Glomerular visceral epithelial cell (primary cell): ENCODE results near the gene MFRP.

Source experiments
- DNase-seq: peaks from one replicate; pipeline ENCODE4 v3.0.0-alpha.2; 2016; ENCODE audit errors: extremely low spot score

MFRP gene

DNA sequence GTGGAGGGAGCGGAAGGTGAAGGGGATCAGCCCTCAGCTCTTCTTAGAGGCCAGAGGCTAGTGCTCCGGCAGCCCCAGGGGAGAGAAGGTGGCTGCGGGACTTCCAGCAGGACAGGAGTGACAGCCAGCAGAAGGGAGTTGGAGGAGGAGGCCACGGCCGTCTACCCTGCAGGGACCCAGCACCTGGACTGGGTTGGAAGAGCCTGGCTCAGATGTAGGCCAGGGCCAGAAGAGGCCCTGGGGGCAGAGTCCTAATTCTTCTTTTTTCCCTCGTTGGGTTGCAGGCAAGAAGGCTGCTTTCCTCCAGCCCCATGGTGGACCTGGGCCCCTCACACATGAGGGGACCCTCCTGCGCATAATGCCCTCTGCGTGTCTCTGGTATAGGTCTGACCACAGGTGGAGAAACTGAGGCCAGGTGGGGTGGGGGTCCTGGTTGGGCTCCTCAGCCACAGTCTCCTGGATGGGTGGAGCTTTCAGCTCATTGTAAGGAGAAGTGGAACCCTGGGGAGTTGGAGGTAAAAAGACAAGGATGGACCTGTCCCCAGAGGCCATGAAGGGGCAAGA is 27.3 kb downstream of the MFRP start:
- DNase-seq, result no peak

DNA sequence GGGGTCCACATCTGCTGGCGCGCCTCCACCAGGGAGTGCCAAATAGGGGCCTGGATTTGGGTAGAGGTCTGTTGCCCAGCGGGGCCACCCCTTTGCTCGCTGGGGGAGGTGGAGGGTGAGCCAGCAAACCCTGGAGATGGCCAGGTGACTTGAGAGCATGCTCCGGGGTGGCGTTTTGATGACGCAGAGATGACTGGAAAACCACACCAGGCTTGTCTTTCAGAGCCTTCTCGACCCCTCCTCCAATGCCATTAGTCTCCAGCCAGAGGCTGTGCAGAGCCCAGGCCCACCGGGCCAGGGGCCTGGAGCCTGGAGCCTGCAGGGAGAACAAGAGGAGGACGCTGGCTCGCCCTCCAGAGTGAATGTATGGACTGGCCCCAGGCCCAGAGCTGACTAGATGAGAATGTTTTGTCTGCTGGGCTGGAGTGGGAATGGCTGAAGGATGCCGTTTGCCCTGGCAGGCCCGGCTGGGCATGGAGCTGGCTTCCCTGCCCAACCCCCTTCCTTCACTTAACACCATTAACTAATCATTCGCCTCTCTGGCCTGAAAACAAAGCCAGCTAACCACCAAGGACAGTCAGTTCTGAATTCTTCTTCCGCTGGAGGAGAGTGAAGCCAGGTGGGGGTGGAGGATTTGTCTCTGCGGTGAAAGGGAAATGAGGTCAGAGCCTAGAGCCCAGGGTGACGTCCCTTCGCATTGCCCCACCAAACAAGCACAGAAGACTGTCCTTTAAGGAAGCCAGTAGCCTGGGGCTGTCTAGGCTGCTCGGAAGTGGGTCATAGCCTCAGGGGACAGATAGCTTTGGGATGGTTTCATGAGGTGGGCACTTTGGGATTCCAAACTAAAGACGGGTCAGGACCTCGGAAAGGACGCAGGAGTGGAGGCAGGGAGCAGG is 28.0 kb downstream of the MFRP start:
- peak; percentile 89 for DNase-seq

DNA sequence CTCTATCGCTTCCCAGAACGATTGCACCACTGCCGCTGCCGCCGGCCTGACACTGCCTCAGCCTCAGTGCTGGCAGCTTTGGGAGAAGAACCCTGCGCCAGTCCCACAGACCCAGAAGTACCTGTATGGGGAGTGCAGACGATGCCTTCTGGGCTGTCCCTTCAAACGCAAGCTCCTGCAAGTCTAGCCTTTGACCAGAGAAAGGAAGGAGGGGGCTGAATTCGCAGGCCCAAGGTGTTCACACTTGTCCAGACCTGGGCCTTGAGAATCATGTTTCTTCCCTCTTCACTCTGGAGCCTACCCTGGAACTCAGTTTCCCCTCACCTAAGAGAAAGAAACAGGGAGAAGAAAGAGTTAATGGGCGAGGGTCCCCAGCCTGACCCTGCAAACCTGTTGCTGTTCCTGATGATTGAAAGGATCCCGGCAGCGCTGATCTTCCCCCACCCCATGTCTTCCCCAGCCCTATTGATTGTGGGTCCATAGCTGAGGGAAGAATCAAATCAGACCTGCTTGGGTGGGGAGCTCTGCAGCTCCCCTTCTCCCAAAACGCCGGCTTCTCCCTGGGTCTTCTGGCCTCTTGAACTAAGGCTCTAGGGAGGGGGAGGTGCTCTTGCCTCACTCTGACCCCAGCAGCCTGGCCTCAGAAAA is 28.8 kb downstream of the MFRP start:
- DNase-seq, result no peak

DNA sequence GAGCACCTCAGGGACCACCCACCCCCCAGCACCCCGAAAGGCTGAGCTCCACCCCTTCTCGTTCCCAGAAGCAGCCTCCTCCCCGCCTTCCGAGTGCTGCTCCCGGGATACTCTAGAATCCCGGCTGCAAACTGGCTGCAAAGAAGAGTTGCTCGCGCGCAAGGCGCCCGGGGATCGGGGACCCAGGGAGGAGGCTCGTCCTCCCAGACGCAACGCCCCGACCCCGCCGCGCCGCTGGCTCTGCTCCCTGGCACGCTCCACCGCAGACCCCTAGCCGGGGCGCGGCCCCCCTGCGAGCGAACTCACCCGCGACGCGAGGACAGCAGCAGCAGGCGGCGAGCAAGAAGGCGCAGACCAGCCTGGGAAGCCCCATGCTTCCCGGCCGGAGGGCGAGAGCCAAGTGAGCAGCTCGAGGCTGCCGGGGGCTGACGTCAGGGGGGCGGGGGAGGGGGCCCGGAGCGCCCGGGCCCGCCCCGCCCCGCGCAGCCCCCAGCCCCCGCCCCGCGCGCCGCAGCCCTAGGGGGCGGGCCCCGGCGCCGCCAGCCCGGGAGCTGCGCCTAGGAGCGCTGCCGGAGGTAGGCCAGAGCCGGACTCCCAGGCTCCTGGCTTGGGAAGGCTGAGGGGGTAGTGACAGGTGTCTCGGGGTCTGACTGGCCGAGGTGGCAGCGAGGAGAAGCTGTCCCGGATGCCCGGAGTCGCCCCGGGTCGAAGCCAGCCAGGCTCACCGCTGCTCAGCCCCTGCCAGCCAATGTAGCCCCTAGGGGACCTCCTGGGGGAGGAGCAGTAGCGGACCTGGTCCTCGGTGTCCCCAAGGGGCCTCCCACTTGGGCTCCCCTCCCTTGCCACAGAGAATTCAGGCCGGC is 29.5 kb downstream of the MFRP start, which contains the start of gene MCAM:
Gene MCAM (minus strand): TSS at position 402 of the 863 bp plus-strand sequence. CDS start 29 bp downstream, at position 373.
- peak; percentile 76 for DNase-seq

DNA sequence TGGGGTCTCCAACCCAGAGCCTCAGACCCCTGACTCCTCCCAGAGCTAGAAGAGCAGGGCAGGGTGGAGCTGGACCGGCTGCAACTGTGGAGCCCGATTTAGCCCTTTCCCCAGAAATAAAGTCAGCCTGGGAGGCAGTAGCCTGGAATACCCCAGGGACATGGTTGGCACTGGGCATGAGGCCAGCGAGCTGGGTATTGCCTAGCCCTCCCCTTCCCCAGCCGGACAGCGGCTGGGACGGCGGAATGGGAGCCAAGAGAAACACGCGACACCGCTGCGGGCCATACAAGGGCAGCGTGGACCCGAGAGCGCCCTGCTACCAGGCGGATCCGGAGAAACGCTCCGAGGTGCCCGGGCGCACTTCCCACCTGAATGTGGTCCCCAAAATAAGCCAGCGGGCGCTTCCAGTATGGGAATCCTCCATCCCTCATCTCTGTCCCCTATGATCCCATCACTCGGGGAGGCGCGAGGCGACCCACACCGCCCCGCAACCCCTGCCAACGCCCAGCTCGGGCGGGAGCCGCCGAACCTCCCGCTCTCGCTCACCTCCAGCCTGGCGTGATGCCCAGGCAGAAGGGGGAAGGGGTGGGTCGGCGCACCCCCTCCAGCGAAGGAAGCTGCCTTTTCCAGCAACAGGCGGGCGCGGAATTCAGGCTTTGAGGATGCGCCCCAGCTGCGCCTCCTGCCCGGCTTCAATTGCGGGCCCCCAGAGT is 30.3 kb downstream of the MFRP start:
- peak; percentile 50 for DNase-seq

DNA sequence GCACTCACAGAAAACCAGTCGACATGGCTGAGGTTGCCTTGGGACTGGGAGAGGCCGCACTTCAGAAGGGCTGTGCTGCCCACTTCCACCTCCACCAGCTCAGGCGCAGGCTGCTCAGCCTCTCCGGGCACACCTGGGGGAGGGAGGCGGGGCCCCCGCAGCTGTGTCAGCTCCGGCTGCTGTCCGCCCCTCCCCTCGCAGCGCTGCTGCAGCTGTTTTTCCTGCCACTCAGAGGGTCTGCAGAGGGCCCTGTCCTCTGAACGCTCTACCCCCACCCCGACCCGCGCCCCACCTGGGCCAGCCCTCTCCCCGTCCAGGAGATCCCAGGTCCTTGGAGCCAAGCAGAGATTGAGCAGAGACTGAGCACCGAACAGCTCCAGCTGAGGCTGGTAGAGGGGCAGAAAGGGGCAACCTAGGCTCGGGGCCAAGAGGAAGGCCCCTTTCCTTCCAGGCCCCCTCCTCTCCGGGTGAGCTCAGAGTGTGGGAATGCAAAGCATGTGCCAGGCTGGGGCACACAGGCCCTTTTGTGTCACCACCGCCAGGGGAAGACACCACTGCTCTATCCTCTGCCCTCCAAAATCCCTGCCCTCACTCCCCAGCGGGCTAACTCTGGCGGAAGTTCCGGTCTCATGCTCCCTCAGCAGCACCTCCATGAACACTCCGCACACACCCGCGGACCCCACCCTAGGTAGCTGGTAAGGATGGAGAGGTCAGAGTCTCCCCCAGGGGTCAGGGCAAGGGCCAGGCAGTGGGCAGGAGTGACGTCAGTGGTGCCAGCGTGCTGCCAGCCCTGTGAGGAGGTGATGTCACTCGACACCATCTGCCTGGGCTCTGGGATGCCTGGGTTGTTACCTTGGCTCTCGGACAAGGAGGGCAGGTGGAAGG is 31.1 kb downstream of the MFRP start:
- DNase-seq, result peak; percentile 70

DNA sequence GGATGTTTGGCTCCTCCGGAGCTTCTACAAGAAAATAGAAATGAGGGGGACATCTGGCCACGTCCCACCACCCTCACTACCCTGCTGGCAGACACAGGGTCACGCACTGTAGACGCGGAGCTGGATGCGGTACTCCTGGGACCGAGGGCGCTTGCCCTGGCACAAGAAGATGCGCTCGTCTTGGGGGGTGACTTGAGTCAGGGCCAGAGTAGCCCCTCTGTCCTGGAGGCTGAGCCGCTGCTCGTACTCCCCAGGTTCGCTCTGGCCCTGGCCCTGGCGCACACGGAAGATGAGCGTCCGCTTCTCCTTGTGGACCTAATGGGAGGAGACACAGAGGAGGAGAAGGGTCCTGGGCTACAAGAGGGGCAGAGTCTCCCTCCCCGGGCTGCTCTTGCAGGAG is 31.8 kb downstream of the MFRP start:
- no peak for DNase-seq

DNA sequence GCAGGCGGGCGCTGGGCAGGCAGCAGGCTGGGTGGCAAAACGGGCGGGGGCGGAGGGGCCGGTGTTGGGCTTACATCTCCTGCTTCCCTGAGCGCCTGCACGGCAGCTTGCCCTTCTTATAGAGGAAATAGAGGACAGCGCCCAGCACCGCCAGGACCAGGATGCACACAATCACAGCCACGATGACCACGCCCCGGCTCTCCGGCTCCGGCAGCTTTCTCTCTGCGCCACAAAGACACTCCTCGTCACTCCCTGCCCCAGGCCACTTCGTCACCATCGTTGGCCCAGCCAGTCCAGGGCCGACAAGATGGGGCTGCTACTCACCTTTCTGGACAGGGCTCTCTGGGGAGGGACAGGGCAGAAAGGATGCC is 35.8 kb downstream of the MFRP start:
- no peak for DNase-seq

DNA sequence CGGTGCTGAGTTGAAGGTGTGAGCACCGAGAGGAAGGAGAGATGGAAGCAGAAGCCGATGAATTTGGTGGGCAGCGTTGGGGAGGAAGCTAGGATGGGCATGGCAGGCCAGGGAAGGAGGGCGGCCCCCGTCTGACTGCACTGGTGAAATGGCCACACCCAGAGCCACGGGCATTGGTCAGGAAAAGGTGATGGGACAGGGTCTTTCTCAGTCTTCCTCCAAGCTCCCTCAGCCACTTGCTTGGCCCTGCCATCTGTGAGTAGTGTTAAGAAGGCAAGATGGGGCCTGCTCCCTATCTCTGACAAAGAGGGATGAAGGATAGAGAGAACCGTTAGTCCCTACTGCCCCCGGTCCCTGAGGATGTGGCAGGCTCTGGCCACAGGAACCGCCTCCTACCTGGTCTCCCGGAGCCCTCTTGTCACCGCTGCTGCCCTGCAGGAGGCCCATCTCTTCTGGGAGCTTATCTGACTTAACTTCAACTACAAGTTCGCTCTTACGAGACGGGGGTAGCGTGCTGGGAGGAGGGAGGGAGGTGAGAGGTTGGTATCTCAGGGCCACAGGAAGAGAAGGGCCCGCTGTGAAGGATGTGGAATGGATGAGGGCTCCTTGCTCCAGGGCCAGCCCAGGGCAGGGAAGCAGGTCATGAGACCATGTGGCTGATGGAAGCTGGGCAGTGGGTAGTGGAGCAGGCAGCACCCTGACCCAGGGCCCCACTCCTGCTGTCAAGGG is 36.4 kb downstream of the MFRP start:
- no peak for DNase-seq

DNA sequence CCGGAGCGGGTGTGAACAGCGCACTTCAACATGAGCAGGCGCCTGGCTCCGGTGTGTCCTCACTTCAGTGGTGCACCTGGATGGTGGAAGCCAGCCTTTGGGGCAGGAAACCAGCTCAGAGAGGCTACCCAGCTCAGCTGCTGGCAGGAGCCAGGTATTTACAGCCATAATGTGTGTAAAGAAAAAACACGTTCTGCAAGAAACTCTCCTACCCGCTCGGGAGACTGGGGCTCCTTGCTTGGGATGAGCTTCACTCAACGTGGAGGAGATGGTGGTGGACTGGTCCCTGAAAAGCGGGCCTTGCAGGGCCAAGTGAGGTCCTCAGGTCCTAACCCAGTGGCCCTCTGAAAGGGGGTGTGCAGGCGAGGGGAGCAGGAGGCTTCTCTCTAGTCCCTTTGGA is 37.1 kb downstream of the MFRP start:
- DNase-seq, result no peak

DNA sequence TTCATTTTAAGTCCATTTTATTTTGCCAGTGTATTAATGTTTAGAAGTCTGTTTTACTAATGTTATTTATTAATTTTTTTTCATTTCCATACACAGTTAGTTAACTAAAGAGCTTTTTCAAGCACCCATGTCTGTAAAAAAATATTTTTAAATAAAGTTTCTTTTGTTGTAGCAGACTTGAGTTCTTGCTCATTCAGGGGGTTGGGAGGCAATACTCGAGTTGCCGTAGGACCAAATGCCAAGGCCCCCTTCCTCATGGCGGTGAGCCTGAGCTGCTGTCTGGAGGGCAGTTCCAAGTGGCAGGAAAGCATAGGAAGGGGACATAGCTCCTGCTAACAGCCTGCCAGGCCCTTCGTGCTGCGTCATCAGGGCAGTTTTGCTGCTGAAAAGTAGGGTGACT is 38.5 kb downstream of the MFRP start:
- no peak for DNase-seq

DNA sequence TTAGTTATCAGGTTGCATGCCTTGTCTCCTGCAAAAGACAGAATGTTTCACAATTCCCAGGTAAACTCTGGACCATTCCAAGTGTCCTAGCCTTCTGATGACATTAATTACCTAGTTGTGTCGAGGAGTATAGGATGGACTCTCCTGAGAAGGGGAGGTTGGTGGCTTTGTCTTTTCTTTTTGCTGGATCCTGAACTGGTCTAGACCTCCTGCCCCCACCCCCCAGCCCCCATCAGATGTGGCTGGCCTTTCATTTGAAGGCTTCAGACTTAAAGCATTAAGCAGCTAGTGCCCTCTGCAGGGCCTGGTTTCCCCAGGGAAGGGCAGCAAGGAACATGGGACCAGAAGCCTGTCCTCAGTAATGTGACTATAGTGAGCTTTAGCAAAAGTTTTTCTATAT is 39.3 kb downstream of the MFRP start:
- peak; percentile 29 for DNase-seq

DNA sequence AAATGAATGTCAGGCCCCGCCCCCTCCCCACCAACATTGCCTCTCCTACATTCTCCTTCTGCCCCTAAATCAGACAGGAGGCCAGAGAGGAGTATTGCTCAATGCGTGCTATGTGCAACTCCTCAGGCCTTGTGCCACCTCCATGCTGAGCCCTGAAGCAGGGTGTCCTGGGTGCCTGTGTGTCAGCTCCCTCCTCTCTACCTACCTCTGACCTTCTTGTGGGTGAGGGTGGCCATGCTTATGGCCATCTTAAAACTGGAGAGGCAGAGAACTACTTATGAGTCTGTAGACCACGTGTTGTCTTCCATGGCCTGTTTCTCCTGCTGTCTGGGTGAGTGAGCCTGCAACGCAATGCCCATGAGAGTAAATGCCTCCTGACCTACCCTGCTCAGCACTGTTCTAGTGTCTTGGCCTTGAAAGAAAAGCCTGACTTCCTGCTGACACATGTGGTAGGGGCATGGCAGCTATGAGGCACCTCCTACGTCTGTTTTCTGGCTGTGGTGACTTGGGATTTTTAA is 40.1 kb downstream of the MFRP start:
- DNase-seq, result no peak

DNA sequence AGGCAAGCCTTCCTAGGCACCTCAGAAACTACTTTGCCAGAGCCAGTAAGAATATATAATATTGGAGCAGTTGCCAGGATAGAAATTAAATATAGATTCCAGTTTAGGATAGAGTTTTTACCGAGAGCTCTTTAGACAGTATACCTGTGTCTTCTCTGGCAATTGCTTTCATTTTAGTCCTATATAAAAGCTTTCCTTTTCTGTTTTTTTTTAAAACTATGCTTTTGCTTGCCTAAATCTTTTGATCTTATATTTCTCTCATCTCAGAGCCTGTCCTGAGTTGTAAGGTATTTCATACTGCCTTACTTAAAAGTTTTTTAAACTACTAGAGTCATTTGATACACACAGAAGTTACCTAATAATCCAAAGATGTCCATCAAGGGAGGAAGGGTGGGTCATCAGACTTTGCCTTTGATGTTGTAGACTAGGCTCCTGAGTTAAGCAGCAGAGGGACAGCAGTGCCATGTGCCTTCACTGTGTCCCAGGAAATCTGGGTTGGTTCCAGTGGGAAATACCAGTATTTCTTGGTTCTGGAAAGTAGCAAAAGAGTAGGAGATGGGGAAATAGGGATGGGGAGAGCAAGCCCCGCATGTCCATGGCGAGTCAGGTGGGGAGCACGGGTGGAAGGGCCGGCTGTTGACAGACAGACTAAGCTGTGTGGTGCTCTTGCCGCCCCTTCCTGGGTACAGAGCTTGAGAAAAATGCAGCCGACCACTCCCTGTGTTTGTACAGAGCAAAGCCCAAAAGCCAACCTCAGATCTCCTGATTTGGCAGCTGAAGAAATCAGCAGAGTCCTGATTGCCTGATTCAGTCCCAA is 40.7 kb downstream of the MFRP start:
- DNase-seq, result no peak

DNA sequence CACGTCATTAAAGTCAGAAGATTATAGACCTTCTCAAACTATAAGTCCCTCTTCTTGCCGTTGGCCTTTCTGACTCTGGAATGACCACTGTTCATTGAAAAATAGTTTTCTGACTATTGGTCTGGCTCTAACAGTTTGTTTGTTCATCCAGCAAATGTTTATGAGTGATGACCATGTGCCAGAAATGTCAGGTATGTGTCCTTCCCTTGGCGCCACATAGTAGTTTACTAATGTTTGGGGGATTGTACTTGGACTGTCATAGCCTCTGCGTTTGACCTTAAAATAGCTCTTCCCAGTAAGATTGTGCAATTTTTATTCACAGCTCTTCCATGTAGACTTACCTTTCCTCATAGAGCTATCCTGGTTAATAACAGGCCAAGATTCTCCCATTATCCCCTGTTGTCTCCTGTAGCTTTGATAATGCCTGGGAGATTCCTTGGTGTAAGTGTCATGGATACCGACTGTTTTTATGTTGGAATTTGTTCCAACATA is 43.2 kb downstream of the MFRP start:
- DNase-seq, result no peak

DNA sequence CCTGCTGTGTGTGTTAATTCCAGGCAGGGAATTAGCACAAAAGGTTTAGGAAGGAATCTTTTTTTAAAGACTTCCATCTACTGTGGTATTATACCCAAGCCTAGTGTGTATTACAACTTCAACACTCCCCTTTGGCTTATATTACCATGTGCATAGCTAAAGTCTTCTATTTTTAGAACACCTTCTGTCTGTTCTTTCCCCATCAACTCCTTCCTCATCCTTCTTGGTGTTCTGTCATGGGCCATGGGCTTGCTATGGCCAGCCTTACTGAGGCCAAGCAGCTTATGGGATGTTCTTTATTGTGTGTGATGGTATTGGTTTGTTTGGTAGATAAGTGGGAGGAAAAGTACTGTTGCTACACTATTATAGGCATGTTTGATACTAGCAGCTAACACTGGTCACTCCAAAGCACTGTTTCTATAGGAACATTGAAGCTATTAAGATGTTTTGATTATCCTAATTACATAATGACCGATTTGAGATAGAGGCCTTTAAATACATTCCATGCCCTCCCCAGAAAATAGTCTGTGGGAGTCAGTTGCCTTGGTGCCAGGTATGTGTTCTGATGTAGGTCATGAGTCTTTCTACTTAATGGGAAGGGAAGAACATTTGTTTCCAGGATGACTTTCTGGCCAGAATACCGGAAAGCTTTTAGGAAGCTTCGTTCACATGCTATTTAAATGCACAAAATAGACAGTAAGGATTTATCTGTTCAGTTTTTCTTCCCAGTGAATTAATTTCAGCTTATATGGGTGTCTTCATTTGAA is 46.1 kb downstream of the MFRP start:
- no peak for DNase-seq

DNA sequence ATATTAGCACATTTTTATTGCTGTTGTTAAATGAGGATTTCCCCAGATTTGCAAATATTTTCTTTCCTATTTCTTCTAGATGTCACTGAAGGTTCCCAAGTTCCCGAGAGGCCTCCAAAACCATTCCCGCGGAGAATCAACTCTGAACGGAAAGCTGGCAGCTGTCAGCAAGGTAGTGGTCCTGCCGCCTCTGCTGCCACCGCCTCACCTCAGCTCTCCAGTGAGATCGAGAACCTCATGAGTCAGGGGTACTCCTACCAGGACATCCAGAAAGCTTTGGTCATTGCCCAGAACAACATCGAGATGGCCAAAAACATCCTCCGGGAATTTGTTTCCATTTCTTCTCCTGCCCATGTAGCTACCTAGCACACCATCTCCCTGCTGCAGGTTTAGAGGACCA is 47.1 kb downstream of the MFRP start:
- DNase-seq, result no peak

DNA sequence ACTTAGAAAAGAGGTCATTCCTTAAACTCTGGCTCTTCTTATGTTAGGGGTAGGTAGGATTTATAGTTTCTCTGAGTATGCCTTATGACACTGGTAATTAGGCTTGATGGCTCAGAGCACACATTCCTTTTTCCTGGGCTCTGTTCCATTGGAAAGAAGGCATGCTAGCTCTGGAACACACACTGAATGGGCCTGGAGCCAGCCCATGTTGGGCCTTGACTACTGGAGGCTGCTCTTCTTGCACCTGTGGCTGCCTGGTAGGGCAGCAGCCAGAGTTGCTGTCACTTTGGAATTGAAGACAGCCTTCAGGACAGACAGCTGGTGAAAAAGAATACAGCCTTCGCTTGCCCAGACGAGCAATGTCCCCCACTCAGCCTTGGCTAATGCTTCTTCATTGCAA is 47.8 kb downstream of the MFRP start:
- no peak for DNase-seq
